GM13977 (cell line): ENCODE measurements around the gene SLC18A2.
"Not testable (repeated sequence)": the region's sequence is repeated elsewhere in the genome, so short reads cannot be mapped to it uniquely, and the experiment has no call there.

Experiments used
- DNase-seq: peaks from one replicate; pipeline ENCODE4 v3.0.0; 2012; ENCODE audit warnings: low spot score
- CTCF ChIP-seq: IDR thresholded peaks from 2 replicates; pipeline ENCODE4 v1.5.1; 2012; ENCODE audit warnings: mild to moderate bottlenecking, control low read depth; ENCODE audit not compliant: insufficient read depth; ENCODE audit errors: extremely low read depth, missing control alignments
- in situ Hi-C: fragments of 300-500 bp; cut with MboI; formaldehyde crosslinking; loops from one replicate; pipeline ENCODE4 v1.12.0; 2022; ENCODE audit warnings: low sequenced_read_pairs, low pct_unique_long_range_greater_than_20kb, mixed read lengths, inconsistent platforms; ENCODE audit not compliant: unreplicated experiment

The SLC18A2 gene

GRCh38 chr10:117277675-117278074 lies 36.8 kb downstream of the SLC18A2 start:
- DNase-seq, result no peak
- no peak for TF ChIP-seq CTCF
- in situ Hi-C loops, result no loop called here

DNA sequence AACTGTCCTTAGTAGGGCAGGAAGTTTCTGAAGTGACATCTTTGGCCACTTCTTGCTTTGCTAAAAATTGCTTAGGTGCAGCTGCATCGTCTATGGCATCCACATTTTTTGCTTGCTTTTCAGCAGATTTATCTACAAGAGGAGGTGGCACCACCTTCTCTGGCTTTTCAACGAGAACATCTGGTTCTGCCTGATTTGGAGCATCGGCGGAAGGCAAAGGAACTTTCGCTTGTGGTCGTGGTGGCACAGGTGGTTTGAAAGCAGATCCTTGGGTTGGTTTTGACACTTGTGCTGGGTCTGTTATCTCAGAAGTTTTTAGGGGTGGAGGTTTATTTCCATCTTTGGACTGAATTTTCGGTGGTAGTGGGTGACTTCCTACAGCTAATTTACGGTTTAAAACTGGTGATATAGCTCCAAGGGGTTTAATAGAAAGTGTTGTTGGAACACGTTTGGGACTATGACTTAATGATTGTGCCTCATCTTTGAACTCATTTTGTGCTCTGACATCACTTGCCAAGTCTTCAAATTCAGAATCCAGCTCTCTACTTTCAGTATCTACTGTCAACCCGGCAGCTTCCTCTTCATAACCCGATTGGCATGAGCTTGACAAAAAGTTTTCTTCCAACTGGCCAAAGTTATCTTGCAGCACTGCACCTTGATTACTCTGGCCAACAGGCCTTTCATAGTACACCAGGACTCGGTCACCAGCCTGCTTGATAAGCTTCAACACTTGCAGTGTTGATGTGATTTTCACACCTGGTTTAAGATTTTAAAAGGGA lies 44.0 kb downstream of the SLC18A2 start:
- no peak for DNase-seq
- in situ Hi-C loops, result no loop called here
- no peak for TF ChIP-seq CTCF

DNA sequence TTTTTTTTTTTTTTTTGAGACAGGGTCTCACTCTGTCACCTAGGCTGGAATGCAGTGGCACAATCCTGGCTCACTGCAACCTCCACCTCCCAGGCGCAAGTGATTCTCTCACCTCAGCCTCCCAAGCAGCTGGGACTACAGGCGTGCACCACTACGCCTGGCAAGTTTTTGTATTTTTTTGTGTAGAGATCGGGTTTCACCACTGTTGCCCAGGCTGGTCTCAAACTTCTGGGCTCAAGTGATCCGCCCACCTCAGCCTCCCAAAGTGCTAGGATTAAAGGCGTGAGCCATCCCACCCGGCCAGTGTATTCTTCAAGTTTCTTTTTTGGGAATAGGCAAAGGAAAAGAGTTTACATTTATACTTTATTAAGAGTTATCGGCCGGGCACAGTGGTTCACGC lies 50.0 kb downstream of the SLC18A2 start:
- DNase-seq, in situ Hi-C loops: not testable (repeated sequence)

DNA sequence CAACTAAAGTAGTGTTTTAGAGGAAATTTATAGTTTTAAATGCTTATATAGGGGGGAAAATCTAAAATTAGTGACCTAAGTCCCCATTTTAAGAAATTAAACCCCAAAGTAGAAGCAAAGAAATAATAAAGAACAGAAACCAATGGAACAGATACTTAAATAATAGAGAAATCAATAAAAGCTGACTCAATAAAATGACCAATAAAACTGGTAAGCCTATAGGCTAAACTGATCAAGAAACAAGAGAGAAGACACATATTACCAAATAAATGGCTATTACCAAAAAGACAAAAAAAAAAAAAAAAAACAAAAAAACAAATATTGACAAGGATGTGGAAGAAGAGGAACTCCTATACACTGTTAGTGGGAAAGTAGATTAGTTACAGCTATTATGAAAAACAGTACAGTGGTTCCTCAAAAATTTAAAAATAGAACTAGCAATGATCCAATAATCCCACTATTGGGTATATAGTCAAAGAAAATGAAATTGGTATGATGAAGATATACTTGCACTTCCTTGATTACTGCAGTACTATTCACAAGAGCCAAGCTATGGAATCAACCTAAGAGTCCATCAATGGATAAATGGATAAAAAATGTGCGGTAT lies 53.2 kb downstream of the SLC18A2 start:
- in situ Hi-C loops, result no loop called here
- no peak for TF ChIP-seq CTCF
- DNase-seq, result no peak

GRCh38 chr10:117294735-117295134 lies 53.8 kb downstream of the SLC18A2 start:
- TF ChIP-seq CTCF, result no peak
- no peak for DNase-seq

GRCh38 chr10:117298219-117298618 lies 57.3 kb downstream of the SLC18A2 start:
- no peak for TF ChIP-seq CTCF
- no peak for DNase-seq
- in situ Hi-C loops, result no loop called here

More at GRCh38 chr10:117294735-117295134, 53.8 kb downstream of the SLC18A2 start:
- in situ Hi-C loops, result no loop called here

DNA sequence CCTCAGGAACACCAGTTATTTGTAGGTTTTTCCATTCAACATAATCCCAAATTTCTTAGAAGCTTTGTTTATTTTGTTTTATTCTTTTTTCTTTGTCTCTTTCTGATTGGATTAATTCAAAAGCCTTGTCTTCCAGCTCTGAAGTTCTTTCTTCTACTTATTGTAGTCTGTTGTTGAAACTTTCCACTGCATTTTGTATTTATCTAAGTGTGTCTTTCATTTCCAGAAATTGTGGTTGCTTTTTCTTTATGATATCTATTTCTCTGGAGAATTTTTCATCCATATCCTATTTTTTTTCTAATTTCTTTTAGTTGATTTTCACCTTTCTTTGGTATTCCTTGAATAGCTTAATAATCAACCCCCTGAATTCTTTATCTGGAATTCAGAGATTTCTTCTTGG lies 58.5 kb downstream of the SLC18A2 start:
- in situ Hi-C loops, result no loop called here
- no peak for TF ChIP-seq CTCF
- DNase-seq, result no peak
